ENCODE measurements around the gene IGLL5. TPM values are rescaled to one million over a fixed set of nuclear protein-coding genes. Genes with fewer than 3 reads are reported as not detected.
"Not testable (repeated sequence)": the region's sequence is repeated elsewhere in the genome, so short reads cannot be mapped to it uniquely, and the experiment has no call there.

IGLL5 gene
- total and polyA plus RNA-seq, 2 experiments from 2014 or later = not detected

- no peak overlapping the region for H3K4me3 ChIP-seq
- no peak for DNase-seq (ENCODE audit: low read depth in 1 of 2, low spot score in 1 of 2)
- no peaks in the 10 kb centered on the region for H3K36me3 ChIP-seq
- no peaks in the 10 kb centered on the region for H3K27me3 ChIP-seq
- TF ChIP-seq CTCF (IDR thresholded peaks at IDR 0.05; ENCODE audit: low read depth, low read length) = no peak
- no peak overlapping the region for H3K27ac ChIP-seq
- H3K4me1 ChIP-seq (ENCODE audit: low read depth) = no peaks in the 10 kb centered on the region
- H3K9me3 ChIP-seq (ENCODE audit: low read depth) = no peaks in the 10 kb centered on the region
Measured at GRCh38 chr22:22920104-22920654, 32.6 kb downstream of the IGLL5 start.

- no peak for TF ChIP-seq CTCF (IDR thresholded peaks at IDR 0.05; ENCODE audit: low read depth, low read length)
- Histone ChIP-seq H3K27ac (no peak overlapping the region), H3K9me3 (ENCODE audit: low read depth) (no peaks in the 10 kb centered on the region), H3K4me3 (no peak overlapping the region), H3K27me3 (no peaks in the 10 kb centered on the region), H3K4me1 (ENCODE audit: low read depth) (no peaks in the 10 kb centered on the region), H3K36me3 (no peaks in the 10 kb centered on the region)
- no peak for DNase-seq (ENCODE audit: low read depth in 1 of 2, low spot score in 1 of 2)
Measured at GRCh38 chr22:22920910-22921550, 33.4 kb downstream of the IGLL5 start.

GRCh38 chr22:22921575-22921974, 34.0 kb downstream of the IGLL5 start:
- H3K36me3 ChIP-seq = no peaks in the 10 kb centered on the region
- H3K27ac ChIP-seq = no peak overlapping the region
- no peaks in the 10 kb centered on the region for H3K9me3 ChIP-seq (ENCODE audit: low read depth)
- no peak overlapping the region for H3K4me3 ChIP-seq
- no peaks in the 10 kb centered on the region for H3K4me1 ChIP-seq (ENCODE audit: low read depth)
- no peak for TF ChIP-seq CTCF (IDR thresholded peaks at IDR 0.05; ENCODE audit: low read depth, low read length)
- no peak for DNase-seq (ENCODE audit: low read depth in 1 of 2, low spot score in 1 of 2)
- H3K27me3 ChIP-seq = no peaks in the 10 kb centered on the region

- H3K27me3 ChIP-seq; H3K36me3 ChIP-seq; H3K4me3 ChIP-seq; H3K27ac ChIP-seq; DNase-seq (ENCODE audit: low read depth in 1 of 2, low spot score in 1 of 2); H3K9me3 ChIP-seq (ENCODE audit: low read depth); H3K4me1 ChIP-seq (ENCODE audit: low read depth): not testable (repeated sequence)
Measured at GRCh38 chr22:22922092-22922953, 34.7 kb downstream of the IGLL5 start.

GRCh38 chr22:22922954-22923319, 35.3 kb downstream of the IGLL5 start:
- no peaks in the 10 kb centered on the region for H3K9me3 ChIP-seq (ENCODE audit: low read depth)
- no peaks in the 10 kb centered on the region for H3K36me3 ChIP-seq
- DNase-seq (ENCODE audit: low read depth in 1 of 2, low spot score in 1 of 2) = no peak
- no peaks in the 10 kb centered on the region for H3K4me1 ChIP-seq (ENCODE audit: low read depth)
- no peak overlapping the region for H3K27ac ChIP-seq
- H3K4me3 ChIP-seq = no peak overlapping the region
- no peak for TF ChIP-seq CTCF (IDR thresholded peaks at IDR 0.05; ENCODE audit: low read depth, low read length)
- H3K27me3 ChIP-seq = no peaks in the 10 kb centered on the region

- Histone ChIP-seq H3K27ac (no peak overlapping the region), H3K27me3 (no peaks in the 10 kb centered on the region), H3K9me3 (ENCODE audit: low read depth) (no peaks in the 10 kb centered on the region)
Measured at GRCh38 chr22:22923379-22923778, 35.8 kb downstream of the IGLL5 start.

More at GRCh38 chr22:22923379-22923778, 35.8 kb downstream of the IGLL5 start:
- Histone ChIP-seq H3K36me3 (no peaks in the 10 kb centered on the region), H3K4me3 (no peak overlapping the region), H3K4me1 (ENCODE audit: low read depth) (no peaks in the 10 kb centered on the region)
- no peak for DNase-seq (ENCODE audit: low read depth in 1 of 2, low spot score in 1 of 2)
- TF ChIP-seq CTCF (IDR thresholded peaks at IDR 0.05; ENCODE audit: low read depth, low read length) = no peak
